ENCODE measurements around the gene FBLN2. TPM values are rescaled to one million over a fixed set of nuclear protein-coding genes. Genes with fewer than 3 reads are reported as not detected.
A peak's percentile ranks its signal among the peaks of the same experiment; 100 is the strongest.

The FBLN2 gene
- total RNA-seq, 1 donor from 2014 or later: 94.3 TPM

GRCh38 chr3:13655061-13655913 lies 106.4 kb downstream of the FBLN2 start:
- no peaks in the 10 kb centered on the region for H3K4me1 ChIP-seq
- H3K9me3 ChIP-seq: no peaks in the 10 kb centered on the region
- no peak for DNase-seq (ENCODE audit: extremely low spot score in 2 of 2)
- peak overlapping the region in 1 of 2 donors; percentile 18 for H3K4me3 ChIP-seq
- intact Hi-C loops (cut with DNase I): no loop called here
- TF ChIP-seq POLR2AphosphoS5 (IDR thresholded peaks at IDR 0.05; ENCODE audit: insufficient read depth in 1 of 2, low read depth in 1 of 2): no peak
- peak in 1 of 3 experiments; percentile 8 for TF ChIP-seq CTCF (IDR thresholded peaks at IDR 0.05)
- no peak for TF ChIP-seq POLR2A (IDR thresholded peaks at IDR 0.05)
- no peak overlapping the region for H3K27ac ChIP-seq
- H3K27me3 ChIP-seq: no peaks in the 10 kb centered on the region
- no peaks in the 10 kb centered on the region for H3K36me3 ChIP-seq

DNA sequence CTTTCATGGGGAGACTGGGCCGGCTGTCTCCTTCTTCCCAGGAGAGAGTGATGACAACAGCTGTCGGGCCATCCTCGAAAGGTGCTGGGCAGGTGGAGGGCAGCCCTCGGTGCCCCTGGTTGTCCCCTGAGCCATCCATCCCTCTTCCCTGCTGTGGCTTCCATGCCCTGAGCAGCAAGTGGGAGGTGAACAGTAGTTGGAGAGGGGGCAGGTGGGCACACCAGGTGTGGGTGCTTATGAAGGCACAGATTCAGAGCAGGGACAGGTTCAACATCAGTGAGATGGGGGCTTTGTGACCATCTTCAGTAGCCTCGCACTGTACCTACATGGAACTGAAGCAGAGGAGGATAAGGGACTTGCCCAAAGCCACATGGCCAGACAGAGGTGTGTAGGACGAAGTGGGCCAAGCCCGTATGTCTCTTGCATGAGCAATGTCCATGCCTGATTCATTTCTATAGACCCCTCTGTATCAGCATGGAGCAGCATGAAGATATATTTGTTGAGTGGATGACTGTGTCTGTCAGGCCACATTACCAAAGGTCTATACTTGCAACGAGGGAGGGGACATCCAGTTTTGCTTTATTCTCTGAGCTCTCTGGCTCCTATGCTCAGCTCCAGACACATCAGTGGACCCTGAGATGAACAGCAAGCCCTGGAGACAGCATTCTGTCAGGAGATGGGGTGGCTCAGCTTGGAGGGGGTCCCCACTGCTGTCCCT lies 107.8 kb downstream of the FBLN2 start:
- no peak for TF ChIP-seq POLR2AphosphoS5 (IDR thresholded peaks at IDR 0.05; ENCODE audit: insufficient read depth in 1 of 2, low read depth in 1 of 2)
- H3K27me3 ChIP-seq: no peaks in the 10 kb centered on the region
- H3K9me3 ChIP-seq: no peaks in the 10 kb centered on the region
- no peak overlapping the region for H3K4me3 ChIP-seq
- DNase-seq (ENCODE audit: extremely low spot score in 2 of 2): no peak
- intact Hi-C loops (cut with DNase I): no loop called here
- no peak overlapping the region for H3K27ac ChIP-seq
- no peaks in the 10 kb centered on the region for H3K4me1 ChIP-seq
- H3K36me3 ChIP-seq: no peaks in the 10 kb centered on the region

GRCh38 chr3:13657660-13658435 lies 108.9 kb downstream of the FBLN2 start:
- Histone ChIP-seq H3K36me3 (no peaks in the 10 kb centered on the region), H3K4me1 (no peaks in the 10 kb centered on the region), H3K9me3 (no peaks in the 10 kb centered on the region), H3K4me3 (no peak overlapping the region), H3K27me3 (no peaks in the 10 kb centered on the region), H3K27ac (no peak overlapping the region)
- intact Hi-C loops (cut with DNase I): no loop called here
- no peak for TF ChIP-seq POLR2AphosphoS5 (IDR thresholded peaks at IDR 0.05; ENCODE audit: insufficient read depth in 1 of 2, low read depth in 1 of 2)
- no peak for TF ChIP-seq POLR2A (IDR thresholded peaks at IDR 0.05)
- TF ChIP-seq CTCF (IDR thresholded peaks at IDR 0.05): peak; percentile 57 to 72 (median 59)
- DNase-seq (ENCODE audit: extremely low spot score in 2 of 2): no peak

DNA sequence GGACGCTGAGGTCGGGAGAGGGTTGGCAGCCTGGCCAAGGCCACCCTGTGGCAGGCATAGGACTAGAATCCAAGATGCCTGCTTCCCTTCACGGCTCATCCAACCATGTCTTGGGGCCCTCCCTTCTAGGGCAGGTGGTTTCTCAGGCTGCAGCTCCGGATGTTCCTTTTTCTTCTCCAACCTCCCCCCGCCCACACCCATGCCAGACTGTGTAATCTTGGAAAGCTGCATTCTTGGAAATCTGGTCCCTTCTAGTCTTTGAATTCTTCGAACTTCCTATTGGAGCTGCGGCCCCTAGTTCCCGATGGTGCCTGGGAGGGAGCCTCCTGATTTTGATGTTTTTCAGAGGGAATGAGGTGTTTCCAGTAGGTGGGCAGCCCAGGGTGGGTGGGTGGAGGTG lies 109.8 kb downstream of the FBLN2 start:
- intact Hi-C loops (cut with DNase I): no loop called here
- no peak for DNase-seq (ENCODE audit: extremely low spot score in 2 of 2)
- no peaks in the 10 kb centered on the region for H3K36me3 ChIP-seq
- TF ChIP-seq POLR2A (IDR thresholded peaks at IDR 0.05) (no peak), POLR2AphosphoS5 (IDR thresholded peaks at IDR 0.05; ENCODE audit: insufficient read depth in 1 of 2, low read depth in 1 of 2) (no peak), CTCF (IDR thresholded peaks at IDR 0.05) (no peak)
- no peak overlapping the region for H3K4me3 ChIP-seq
- H3K4me1 ChIP-seq: no peaks in the 10 kb centered on the region
- H3K27ac ChIP-seq: no peak overlapping the region
- H3K27me3 ChIP-seq: no peaks in the 10 kb centered on the region
- no peaks in the 10 kb centered on the region for H3K9me3 ChIP-seq

DNA sequence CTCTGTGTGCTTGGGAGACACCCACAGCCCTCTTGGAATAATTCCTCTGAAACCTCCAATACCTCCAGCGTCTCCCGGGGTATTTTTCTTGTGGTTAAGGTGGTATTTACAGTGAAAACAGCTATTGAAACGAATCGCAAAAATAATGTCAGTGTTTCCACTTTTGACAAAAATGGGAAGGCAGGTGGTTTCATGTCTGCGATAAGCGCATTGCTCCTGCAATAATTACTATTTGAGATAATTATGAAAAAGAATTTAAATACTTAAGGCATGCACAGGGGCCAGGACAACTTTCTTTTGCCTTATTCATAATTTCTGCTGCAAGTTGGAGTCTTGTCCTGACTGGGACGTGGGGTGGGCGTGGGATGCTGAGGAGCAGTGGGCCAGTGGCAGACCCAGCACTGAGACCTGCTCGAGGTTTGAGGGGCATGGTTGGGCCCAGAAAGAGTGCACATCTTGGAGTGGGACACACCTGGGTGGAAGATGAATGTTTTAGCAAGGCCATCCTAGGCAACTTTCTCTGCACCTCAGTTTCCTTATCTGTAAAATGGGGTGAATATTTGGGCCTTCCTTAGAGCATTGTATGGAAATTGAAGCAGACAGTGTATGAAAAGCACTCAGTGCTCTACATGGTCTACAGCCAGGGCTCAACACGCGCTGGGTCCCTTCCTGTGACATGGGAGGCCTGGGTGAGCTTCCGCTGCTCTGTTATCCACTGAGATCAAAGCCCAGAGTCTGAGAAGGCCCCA lies 110.5 kb downstream of the FBLN2 start:
- intact Hi-C loops (cut with DNase I): no loop called here
- no peak for TF ChIP-seq POLR2A (IDR thresholded peaks at IDR 0.05)
- no peak for TF ChIP-seq CTCF (IDR thresholded peaks at IDR 0.05)
- TF ChIP-seq POLR2AphosphoS5 (IDR thresholded peaks at IDR 0.05; ENCODE audit: insufficient read depth in 1 of 2, low read depth in 1 of 2): no peak
- H3K36me3 ChIP-seq: no peaks in the 10 kb centered on the region
- no peak overlapping the region for H3K27ac ChIP-seq
- H3K4me3 ChIP-seq: no peak overlapping the region
- H3K9me3 ChIP-seq: no peaks in the 10 kb centered on the region
- H3K4me1 ChIP-seq: no peaks in the 10 kb centered on the region
- no peaks in the 10 kb centered on the region for H3K27me3 ChIP-seq
- DNase-seq (ENCODE audit: extremely low spot score in 2 of 2): no peak

Measured in vagina (tissue), 2 donors.